Astrocyte (in vitro differentiated cells and primary cell): Measurements from ENCODE around the gene PPP1R2. TPM values are rescaled to one million over a fixed set of nuclear protein-coding genes. Genes with fewer than 3 reads are reported as not detected.

Experiments used
- total RNA-seq: library from RNA; stranded (reverse); gene quantifications from 2 replicates; pipeline ENCODE4 v1.2.1, GENCODE V29; 2021

PPP1R2 gene
- total RNA-seq, 1 donor from 2014 or later = 34.5 TPM

Other genes with a start within 250 kb of the PPP1R2 start
- gene ACAP2, start 100.3 kb downstream of the PPP1R2 start, total RNA-seq = 46.0 and 49.7 TPM in 2 replicates
- gene APOD, start 40.6 kb upstream of the PPP1R2 start, total RNA-seq = 0.70 TPM in 1 of 2 replicates, not detected in the other
- gene MUC20, start 177.7 kb upstream of the PPP1R2 start, total RNA-seq = 0.41 TPM in 1 of 2 replicates, not detected in the other